Measurements from ENCODE around the gene CDH4. TPM values are rescaled to one million over a fixed set of nuclear protein-coding genes. Genes with fewer than 3 reads are reported as not detected.

CDH4 gene
- total and polyA plus RNA-seq, 4 experiments from 2014 or later, result 0.39 to 1.1 (median 0.41) TPM; not detected in 1

GRCh38 chr20:61460261-61461052, 208.4 kb downstream of the CDH4 start:
- Mint-ChIP-seq H3K4me1 (no peaks in the 10 kb centered on the region), H3K36me3 (no peaks in the 10 kb centered on the region), H3K27me3 (no peaks in the 10 kb centered on the region), H3K9me3 (peaks cover 0 to 16% (median 4%) of the 10 kb centered on the region in 8 donors), H3K4me3 (no peak overlapping the region), H3K27ac (no peak overlapping the region)
- no peaks in the 10 kb centered on the region for H3K27me3 ChIP-seq (ENCODE audit: insufficient read depth, low read length)
- no peaks in the 10 kb centered on the region for H3K36me3 ChIP-seq (ENCODE audit: insufficient read depth, low read length)
- ChIA-PET POLR2A (ENCODE audit: partially characterized antibody) (no interaction called here), CTCF (ENCODE audit: partially characterized antibody) (no interaction called here)
- DNase-seq, result no peak
- no peak overlapping the region for H3K27ac ChIP-seq (ENCODE audit: low read depth, low read length)
- no peaks in the 10 kb centered on the region for H3K4me1 ChIP-seq (ENCODE audit: insufficient read depth, low read length)
- intact Hi-C loops (cut with micrococcal nuclease), result no loop called here
- H3K9me3 ChIP-seq (ENCODE audit: control insufficient read depth in 1 of 2, low read length in 2 of 2), result no peaks in the 10 kb centered on the region
- no peak overlapping the region for H3K4me3 ChIP-seq (ENCODE audit: low read length in 2 of 2)

DNA sequence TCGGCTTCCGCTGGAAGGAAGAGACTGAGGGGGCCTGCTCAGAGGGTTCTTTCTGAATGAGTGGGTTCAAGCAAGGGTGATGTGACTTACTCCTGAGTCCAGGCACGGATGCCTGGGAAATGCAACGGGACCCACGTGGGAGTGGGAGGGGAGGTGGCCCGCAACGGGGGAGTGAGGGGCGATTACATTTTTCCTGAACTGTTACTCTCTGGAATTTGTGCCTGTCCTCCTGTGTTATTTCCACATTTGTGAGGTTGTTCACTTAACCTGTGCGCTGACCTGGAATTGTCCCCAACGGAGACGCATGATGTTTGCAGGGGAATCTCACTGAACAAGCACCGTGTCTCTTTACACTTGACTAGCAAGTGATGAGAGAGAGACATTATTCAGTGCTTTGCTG, 209.4 kb downstream of the CDH4 start:
- no peaks in the 10 kb centered on the region for H3K9me3 ChIP-seq (ENCODE audit: control insufficient read depth in 1 of 2, low read length in 2 of 2)
- H3K36me3 Mint-ChIP-seq, result no peaks in the 10 kb centered on the region
- H3K4me3 Mint-ChIP-seq, result no peak overlapping the region
- CTCF ChIA-PET (ENCODE audit: partially characterized antibody), result no interaction called here
- no peaks in the 10 kb centered on the region for H3K36me3 ChIP-seq (ENCODE audit: insufficient read depth, low read length)
- H3K27ac Mint-ChIP-seq, result no peak overlapping the region
- H3K9me3 Mint-ChIP-seq, result peaks cover 0 to 12% (median 3%) of the 10 kb centered on the region in 8 donors
- H3K4me3 ChIP-seq (ENCODE audit: low read length in 2 of 2), result no peak overlapping the region
- no peak for DNase-seq
- intact Hi-C loops (cut with micrococcal nuclease), result no loop called here
- no peaks in the 10 kb centered on the region for H3K27me3 ChIP-seq (ENCODE audit: insufficient read depth, low read length)
- H3K4me1 Mint-ChIP-seq, result no peaks in the 10 kb centered on the region
- H3K27me3 Mint-ChIP-seq, result no peaks in the 10 kb centered on the region
- POLR2A ChIA-PET (ENCODE audit: partially characterized antibody), result no interaction called here
- no peaks in the 10 kb centered on the region for H3K4me1 ChIP-seq (ENCODE audit: insufficient read depth, low read length)
- no peak overlapping the region for H3K27ac ChIP-seq (ENCODE audit: low read depth, low read length)

DNA sequence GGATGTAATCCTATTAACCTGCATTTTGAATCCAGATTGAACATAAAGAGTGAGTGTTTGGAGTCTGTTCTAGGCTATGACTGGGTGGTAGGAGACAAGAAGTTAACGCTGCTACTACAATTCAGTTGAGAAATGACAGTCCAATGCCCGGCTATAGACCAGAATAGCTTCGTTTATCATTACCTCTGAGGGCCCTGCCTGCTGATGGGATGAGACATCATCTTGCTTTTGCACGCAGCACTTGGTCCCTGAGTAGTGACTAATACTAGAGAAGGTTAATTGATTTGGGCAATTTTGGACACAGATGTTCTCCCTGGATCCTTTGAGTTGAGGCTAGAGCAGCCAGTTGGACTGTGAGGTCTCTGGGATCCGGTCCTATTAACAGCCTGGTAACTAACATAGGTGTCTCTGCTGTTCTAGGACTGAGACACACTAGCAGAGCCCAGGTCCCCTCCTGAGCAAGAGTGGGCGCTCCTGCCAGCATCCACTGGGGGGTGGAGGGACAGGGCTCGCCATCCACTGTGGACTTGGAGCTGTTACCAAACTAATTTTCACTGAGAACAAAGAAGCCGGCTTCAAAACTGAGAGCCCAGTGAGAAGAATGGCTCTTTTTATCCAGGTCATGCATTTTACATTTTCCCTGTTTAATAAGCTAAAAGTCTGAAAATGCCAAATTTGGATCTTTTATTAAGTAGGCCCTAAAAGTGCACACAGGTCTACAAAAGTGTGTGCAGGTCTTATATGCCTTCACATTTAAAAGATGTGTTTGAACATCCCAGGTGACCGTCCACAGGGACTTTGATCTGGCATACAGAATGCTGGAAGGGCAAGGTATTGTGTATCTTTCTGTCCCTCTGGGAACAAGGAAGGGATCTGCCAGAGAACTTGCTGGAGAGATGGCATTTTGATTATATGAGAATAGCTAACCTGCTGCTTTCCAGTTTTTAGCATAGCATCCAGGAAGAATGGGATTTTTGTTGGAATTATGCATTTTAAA, 212.5 kb downstream of the CDH4 start:
- ChIA-PET POLR2A (ENCODE audit: partially characterized antibody) (no interaction called here), CTCF (ENCODE audit: partially characterized antibody) (no interaction called here)
- Mint-ChIP-seq H3K27ac (no peak overlapping the region), H3K4me3 (no peak overlapping the region), H3K27me3 (no peaks in the 10 kb centered on the region), H3K9me3 (peaks cover 4 to 29% (median 18%) of the 10 kb centered on the region in 8 donors), H3K4me1 (no peaks in the 10 kb centered on the region), H3K36me3 (no peaks in the 10 kb centered on the region)
- no peaks in the 10 kb centered on the region for H3K27me3 ChIP-seq (ENCODE audit: insufficient read depth, low read length)
- H3K27ac ChIP-seq (ENCODE audit: low read depth, low read length), result no peak overlapping the region
- no peak overlapping the region for H3K4me3 ChIP-seq (ENCODE audit: low read length in 2 of 2)
- no peaks in the 10 kb centered on the region for H3K9me3 ChIP-seq (ENCODE audit: control insufficient read depth in 1 of 2, low read length in 2 of 2)
- H3K36me3 ChIP-seq (ENCODE audit: insufficient read depth, low read length), result no peaks in the 10 kb centered on the region
- no peaks in the 10 kb centered on the region for H3K4me1 ChIP-seq (ENCODE audit: insufficient read depth, low read length)
- intact Hi-C loops (cut with micrococcal nuclease), result no loop called here
- DNase-seq, result no peak

DNA sequence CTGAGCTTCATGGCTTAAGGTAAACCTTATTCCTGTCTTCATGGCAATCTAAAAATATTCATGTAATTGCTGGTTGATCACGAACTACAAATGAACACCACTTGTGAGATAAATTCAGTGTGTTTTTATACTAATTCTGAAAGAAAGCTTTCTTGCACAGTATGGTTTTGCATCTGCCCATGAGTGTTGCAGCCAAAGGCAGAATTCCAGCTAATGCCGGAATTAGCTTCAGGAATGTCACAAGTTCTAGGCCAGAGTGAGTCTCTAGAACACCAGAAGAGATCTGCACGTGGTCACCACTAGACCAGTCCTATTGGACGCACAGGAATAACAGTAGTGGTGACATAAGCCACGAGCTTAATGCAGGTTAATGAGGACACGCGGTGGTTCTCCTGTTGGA, 223.7 kb downstream of the CDH4 start:
- Mint-ChIP-seq H3K9me3 (peaks cover 0 to 9% (median 4%) of the 10 kb centered on the region in 8 donors), H3K4me1 (peaks cover 0 to 1% (median 0%) of the 10 kb centered on the region in 4 donors), H3K36me3 (no peaks in the 10 kb centered on the region), H3K27me3 (peaks cover 0 to 12% of the 10 kb centered on the region in 2 donors), H3K27ac (no peak overlapping the region), H3K4me3 (no peak overlapping the region)
- H3K4me3 ChIP-seq (ENCODE audit: low read length in 2 of 2), result no peak overlapping the region
- no peaks in the 10 kb centered on the region for H3K36me3 ChIP-seq (ENCODE audit: insufficient read depth, low read length)
- H3K4me1 ChIP-seq (ENCODE audit: insufficient read depth, low read length), result no peaks in the 10 kb centered on the region
- H3K9me3 ChIP-seq (ENCODE audit: control insufficient read depth in 1 of 2, low read length in 2 of 2), result no peaks in the 10 kb centered on the region
- intact Hi-C loops (cut with micrococcal nuclease), result no loop called here
- H3K27ac ChIP-seq (ENCODE audit: low read depth, low read length), result no peak overlapping the region
- POLR2A ChIA-PET (ENCODE audit: partially characterized antibody), result no interaction called here
- no peak for DNase-seq
- no peaks in the 10 kb centered on the region for H3K27me3 ChIP-seq (ENCODE audit: insufficient read depth, low read length)
- CTCF ChIA-PET (ENCODE audit: partially characterized antibody), result no interaction called here

- DNase-seq, result no peak
- peaks cover 0 to 9% (median 4%) of the 10 kb centered on the region in 8 donors for H3K9me3 Mint-ChIP-seq
- POLR2A ChIA-PET (ENCODE audit: partially characterized antibody), result no interaction called here
Measured at GRCh38 chr20:61476956-61477355, 224.9 kb downstream of the CDH4 start.

GRCh38 chr20:61477451-61477861, 225.4 kb downstream of the CDH4 start:
- no peaks in the 10 kb centered on the region for H3K27me3 ChIP-seq (ENCODE audit: insufficient read depth, low read length)
- CTCF ChIA-PET (ENCODE audit: partially characterized antibody), result no interaction called here
- Mint-ChIP-seq H3K4me3 (no peak overlapping the region), H3K4me1 (peaks cover 0 to 1% (median 0%) of the 10 kb centered on the region in 4 donors), H3K27ac (no peak overlapping the region), H3K9me3 (peaks cover 0 to 9% (median 4%) of the 10 kb centered on the region in 8 donors), H3K27me3 (peaks cover 0 to 12% of the 10 kb centered on the region in 2 donors), H3K36me3 (no peaks in the 10 kb centered on the region)
- no peaks in the 10 kb centered on the region for H3K4me1 ChIP-seq (ENCODE audit: insufficient read depth, low read length)
- POLR2A ChIA-PET (ENCODE audit: partially characterized antibody), result no interaction called here
- intact Hi-C loops (cut with micrococcal nuclease), result no loop called here
- H3K4me3 ChIP-seq (ENCODE audit: low read length in 2 of 2), result no peak overlapping the region
- no peaks in the 10 kb centered on the region for H3K9me3 ChIP-seq (ENCODE audit: control insufficient read depth in 1 of 2, low read length in 2 of 2)
- H3K27ac ChIP-seq (ENCODE audit: low read depth, low read length), result no peak overlapping the region
- no peak for DNase-seq
- no peaks in the 10 kb centered on the region for H3K36me3 ChIP-seq (ENCODE audit: insufficient read depth, low read length)

More at GRCh38 chr20:61476956-61477355, 224.9 kb downstream of the CDH4 start:
- no peaks in the 10 kb centered on the region for H3K27me3 ChIP-seq (ENCODE audit: insufficient read depth, low read length)
- CTCF ChIA-PET (ENCODE audit: partially characterized antibody), result no interaction called here
- peaks cover 0 to 12% of the 10 kb centered on the region in 2 donors for H3K27me3 Mint-ChIP-seq
- no peaks in the 10 kb centered on the region for H3K4me1 ChIP-seq (ENCODE audit: insufficient read depth, low read length)
- H3K36me3 ChIP-seq (ENCODE audit: insufficient read depth, low read length), result no peaks in the 10 kb centered on the region
- no peak overlapping the region for H3K27ac Mint-ChIP-seq
- H3K4me3 Mint-ChIP-seq, result peak overlapping the region in 1 of 8 donors; percentile 74
- no peak overlapping the region for H3K4me3 ChIP-seq (ENCODE audit: low read length in 2 of 2)
- no peak overlapping the region for H3K27ac ChIP-seq (ENCODE audit: low read depth, low read length)
- H3K4me1 Mint-ChIP-seq, result peaks cover 0 to 1% (median 0%) of the 10 kb centered on the region in 4 donors
- no peaks in the 10 kb centered on the region for H3K9me3 ChIP-seq (ENCODE audit: control insufficient read depth in 1 of 2, low read length in 2 of 2)
- intact Hi-C loops (cut with micrococcal nuclease), result no loop called here
- H3K36me3 Mint-ChIP-seq, result no peaks in the 10 kb centered on the region

DNA sequence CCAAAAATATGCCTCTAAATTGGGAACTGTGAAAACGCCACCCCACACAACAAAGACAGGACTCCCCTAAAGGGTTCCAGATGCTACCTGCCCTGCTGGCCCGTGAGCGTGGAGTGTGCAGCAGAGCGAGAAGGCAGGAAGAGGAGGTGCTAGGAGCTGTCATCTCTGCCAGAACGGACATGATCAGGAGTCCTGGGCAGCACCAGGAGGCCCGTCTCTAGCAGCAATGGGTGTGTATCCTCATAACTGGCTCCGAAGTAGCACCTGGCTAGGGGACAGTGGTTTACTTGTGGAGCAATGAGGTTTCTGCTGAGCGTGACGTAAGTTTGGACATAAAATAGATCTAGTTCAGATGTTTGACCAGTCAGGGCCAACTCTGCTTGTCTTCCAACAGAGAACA, 226.0 kb downstream of the CDH4 start:
- POLR2A ChIA-PET (ENCODE audit: partially characterized antibody), result no interaction called here
- CTCF ChIA-PET (ENCODE audit: partially characterized antibody), result no interaction called here
- H3K36me3 ChIP-seq (ENCODE audit: insufficient read depth, low read length), result no peaks in the 10 kb centered on the region

More for the DNA sequence above, 226.0 kb downstream of the CDH4 start:
- no peak overlapping the region for H3K27ac ChIP-seq (ENCODE audit: low read depth, low read length)
- Mint-ChIP-seq H3K4me3 (no peak overlapping the region), H3K9me3 (peaks cover 0 to 9% (median 4%) of the 10 kb centered on the region in 8 donors), H3K27me3 (peaks cover 0 to 12% of the 10 kb centered on the region in 2 donors), H3K27ac (no peak overlapping the region), H3K36me3 (no peaks in the 10 kb centered on the region), H3K4me1 (peaks cover 0 to 1% (median 0%) of the 10 kb centered on the region in 4 donors)
- H3K9me3 ChIP-seq (ENCODE audit: control insufficient read depth in 1 of 2, low read length in 2 of 2), result no peaks in the 10 kb centered on the region
- no peaks in the 10 kb centered on the region for H3K4me1 ChIP-seq (ENCODE audit: insufficient read depth, low read length)
- no peaks in the 10 kb centered on the region for H3K27me3 ChIP-seq (ENCODE audit: insufficient read depth, low read length)
- intact Hi-C loops (cut with micrococcal nuclease), result no loop called here
- DNase-seq, result no peak
- H3K4me3 ChIP-seq (ENCODE audit: low read length in 2 of 2), result no peak overlapping the region
